GM20000 (cell line): ENCODE data around the gene MAP3K5.

Experiments used
- DNase-seq: peaks from one replicate; pipeline ENCODE4 v3.0.0; 2012; ENCODE audit warnings: low spot score
- CTCF ChIP-seq: IDR thresholded peaks from 2 replicates; pipeline ENCODE4 v1.5.1; 2012; ENCODE audit warnings: mild to moderate bottlenecking, control low read depth; ENCODE audit errors: extremely low read depth, missing control alignments

MAP3K5 gene

GRCh38 chr6:136767570-136768309 is 24.5 kb downstream of the MAP3K5 start:
- no peak for DNase-seq
- no peak for TF ChIP-seq CTCF

GRCh38 chr6:136767103-136767502 is 25.2 kb downstream of the MAP3K5 start:
- DNase-seq = no peak
- no peak for TF ChIP-seq CTCF

GRCh38 chr6:136766274-136766673 is 26.0 kb downstream of the MAP3K5 start:
- DNase-seq = no peak
- no peak for TF ChIP-seq CTCF

GRCh38 chr6:136764517-136764993 is 27.7 kb downstream of the MAP3K5 start:
- no peak for TF ChIP-seq CTCF
- DNase-seq = peak; percentile 45

GRCh38 chr6:136763716-136764516 is 28.4 kb downstream of the MAP3K5 start:
- no peak for TF ChIP-seq CTCF
- DNase-seq = no peak

- no peak for DNase-seq
- TF ChIP-seq CTCF = no peak
These were observed 29.0 kb downstream of the MAP3K5 start for GRCh38 chr6:136763255-136763654.

- DNase-seq = no peak
- TF ChIP-seq CTCF = no peak
These were observed 30.0 kb downstream of the MAP3K5 start for GRCh38 chr6:136762022-136762975.
